GM12878 (cell line): ENCODE data around the gene ADAMTS4. TPM values are rescaled to one million over a fixed set of nuclear protein-coding genes. Genes with fewer than 3 reads are reported as not detected.

ENCODE experiments used
- ATAC-seq: fragments of 200-7000 bp; cut with Tn5 transposase; 3 replicates; pipeline ENCODE4 v1.9.1; 2020; ENCODE audit warnings: mild to moderate bottlenecking, moderate library complexity
- BruUV-seq: library from RNA; stranded (reverse); fragments of 400-500 nt; replicated peaks from 2 replicates; lab custom pipeline; 2021; lab: Mats Ljungman, UMichigan
- CTCF ChIA-PET: fragments of 300-600 bp; sonication (Branson Sonifier 250); formaldehyde crosslinking; extraction: SDS; loops from one replicate; lab custom pipeline; 2021; ENCODE audit warnings: inconsistent platforms; lab: Yijun Ruan, JAX
- POLR2A ChIA-PET: fragments of 350-600 bp; formaldehyde crosslinking; extraction: SDS; loops from one replicate; lab custom pipeline; 2021; ENCODE audit warnings: inconsistent platforms; lab: Charles Lee
- RAD21 ChIA-PET: fragments of 300-600 bp; sonication (Branson Sonifier 250); formaldehyde crosslinking; loops from one replicate; lab custom pipeline; 2023; ENCODE audit warnings: antibody characterized with exemption; ENCODE audit not compliant: unreplicated experiment; lab: Charles Lee
- SMC1A ChIA-PET: fragments of 300-600 bp; sonication (Branson Sonifier 250); formaldehyde crosslinking; loops from one replicate; lab custom pipeline; 2023; ENCODE audit not compliant: unreplicated experiment, uncharacterized antibody; lab: Charles Lee
- DNase-seq: peaks from one replicate; pipeline ENCODE4 v3.0.0-alpha.2; 2011; ENCODE audit warnings: low read depth, low spot score
- FAIRE-seq: peaks from 3 replicates; lab custom pipeline; 2011; peaks lifted over from hg19 to GRCh38; lab: Jason Lieb, UNC
- H2AFZ ChIP-seq: 2 replicates; pipeline ENCODE4 v1.6.0; 2011; ENCODE audit warnings: low read depth, low read length, control low read depth; ENCODE audit not compliant: control insufficient read depth
- H3K27ac ChIP-seq: 2 replicates; pipeline ENCODE4 v1.5.1; 2011; ENCODE audit warnings: control low read depth; ENCODE audit not compliant: control insufficient read depth, insufficient read depth
- H3K27me3 ChIP-seq, 2 experiments: replicated peaks in 1 of 2; 2 replicates each; pipeline versions ENCODE4 v1.6.0 to v1.6.1; 2011; ENCODE audit warnings: low read length in 1 of 2; ENCODE audit not compliant: control insufficient read depth in 2 of 2, insufficient read depth in 2 of 2
- H3K36me3 ChIP-seq, 2 experiments: 2 replicates each; pipeline ENCODE4 v1.5.1; 2011; ENCODE audit warnings: low read length in 1 of 2; ENCODE audit not compliant: control insufficient read depth in 2 of 2, insufficient read depth in 2 of 2
- H3K4me1 ChIP-seq: 2 replicates; pipeline ENCODE4 v1.6.1; 2011; ENCODE audit warnings: mild to moderate bottlenecking, low read length, moderate library complexity, mixed read lengths; ENCODE audit not compliant: control insufficient read depth, insufficient read depth
- H3K4me2 ChIP-seq: 2 replicates; pipeline ENCODE4 v1.6.0; 2011; ENCODE audit warnings: control low read depth; ENCODE audit not compliant: control insufficient read depth, insufficient read depth
- H3K4me3 ChIP-seq: fragments of 200-600 bp; sonication (generic); 2 replicates; pipeline ENCODE4 v1.5.1; 2016
- H3K79me2 ChIP-seq: 2 replicates; pipeline ENCODE4 v1.6.0; 2011; ENCODE audit warnings: low read length; ENCODE audit not compliant: control insufficient read depth, insufficient read depth
- H3K9ac ChIP-seq: 2 replicates; pipeline ENCODE4 v1.8.0; 2011; ENCODE audit warnings: low read length, control low read depth, mixed read lengths; ENCODE audit not compliant: control insufficient read depth, insufficient read depth
- H3K9me3 ChIP-seq: replicated peaks from 3 replicates; pipeline ENCODE4 v1.5.1; 2011; ENCODE audit warnings: mild to moderate bottlenecking, low read length; ENCODE audit not compliant: control insufficient read depth, insufficient read depth
- H4K20me1 ChIP-seq: 2 replicates; pipeline ENCODE4 v1.6.0; 2011; ENCODE audit not compliant: control insufficient read depth, insufficient read depth
- CBX3 ChIP-seq: fragments of 200-600 bp; sonication (generic); IDR thresholded peaks from 2 replicates; pipeline ENCODE4 v1.6.1; 2016; ENCODE audit warnings: low read depth, borderline replicate concordance
- ESRRA ChIP-seq: IDR thresholded peaks from 2 replicates; pipeline ENCODE4 v1.6.1; 2012; ENCODE audit warnings: mild to moderate bottlenecking, low read length, improper control_type of control experiment
- HDAC2 ChIP-seq: fragments of 200-600 bp; sonication (generic); IDR thresholded peaks from 2 replicates; pipeline ENCODE4 v1.6.1; 2017
- HDAC6 ChIP-seq: fragments of 200-600 bp; sonication (generic); IDR thresholded peaks from one replicate; pipeline ENCODE4 v1.8.0; 2017; ENCODE audit warnings: antibody characterized with exemption; ENCODE audit not compliant: unreplicated experiment
- IRF4 ChIP-seq: IDR thresholded peaks from 2 replicates; pipeline ENCODE4 v1.6.1; 2011; ENCODE audit warnings: low read depth, low read length
- MTA3 ChIP-seq: IDR thresholded peaks from 2 replicates; pipeline ENCODE4 v1.6.1; 2012; ENCODE audit warnings: low read length, inconsistent platforms, borderline replicate concordance
- NFIC ChIP-seq: IDR thresholded peaks from 2 replicates; pipeline ENCODE4 v1.6.1; 2012; ENCODE audit warnings: low read depth, mild to moderate bottlenecking, inconsistent platforms, low read length, moderate library complexity
- NFXL1 ChIP-seq: fragments of 450-650 bp; IDR thresholded peaks from 2 replicates; pipeline ENCODE4 v1.6.1; 2017; ENCODE audit warnings: antibody characterized with exemption, mild to moderate bottlenecking, borderline replicate concordance
- NR2C2 ChIP-seq: IDR thresholded peaks from 2 replicates; pipeline ENCODE4 v1.6.1; 2011; ENCODE audit warnings: borderline replicate concordance, low read depth; ENCODE audit not compliant: control insufficient read depth, insufficient read length
- PML ChIP-seq: IDR thresholded peaks from 2 replicates; pipeline ENCODE4 v1.6.1; 2012; ENCODE audit warnings: low read length, inconsistent platforms
- RELA ChIP-seq: fragments of 450-650 bp; IDR thresholded peaks from 2 replicates; pipeline ENCODE4 v1.8.0; 2014; ENCODE audit warnings: borderline replicate concordance; ENCODE audit not compliant: partially characterized antibody
- TAF1 ChIP-seq: IDR thresholded peaks from 2 replicates; pipeline ENCODE4 v1.6.1; 2011; ENCODE audit warnings: mild to moderate bottlenecking, low read depth, low read length, borderline replicate concordance
- TCF7 ChIP-seq: IDR thresholded peaks from 2 replicates; pipeline ENCODE4 v1.6.1; 2014; ENCODE audit warnings: antibody characterized with exemption, borderline replicate concordance
- ZNF207 ChIP-seq: fragments of 450-650 bp; IDR thresholded peaks from 2 replicates; pipeline ENCODE4 v1.6.1; 2014; ENCODE audit warnings: antibody characterized with exemption, mild to moderate bottlenecking, borderline replicate concordance
- WGBS: methylation state at CpG from one replicate; pipeline ENCODE4 v1.1.6; 2016; ENCODE audit warnings: low lambda C conversion rate; ENCODE audit not compliant: insufficient replicate concordance, insufficient coverage; ENCODE audit errors: missing lambda C conversion rate; 5-methylcytosine and 5-hydroxymethylcytosine counted together
- in situ Hi-C: fragments of 300-500 bp; cut with MboI; formaldehyde crosslinking; loops from 9 replicates; pipeline ENCODE4 v1.14.3; 2018; ENCODE audit warnings: mixed read lengths
- intact Hi-C: fragments of 100-400 bp; cut with micrococcal nuclease; formaldehyde crosslinking; loops from one replicate; pipeline ENCODE4 v1.14.2; 2022; ENCODE audit not compliant: unreplicated experiment
- polyA plus RNA-seq, 11 experiments: library from polyadenylated mRNA; depleted of rRNA in 4 of 11; unstranded in 6 of 11; stranded (reverse) in 5 of 11; fragments of >200 nt; fragmentation: Nextera tagmentation in 4 of 11; fragmentation: Illumina TruSeq in 1 of 11; extraction: Ambion mirVana in 4 of 11; extraction: Trizol in 1 of 11; gene quantifications; 1 replicate in 1 of 11; 2 replicates in 10 of 11; pipeline versions ENCODE4 v1.2.1 to v1.2.3, GENCODE V29; 2011 to 2016; ENCODE audit warnings: inconsistent platforms in 2 of 11, missing spikeins in 2 of 11, low read depth in 1 of 11
- total RNA-seq, 4 experiments: library from RNA; depleted of rRNA in 3 of 4; stranded (reverse); fragments of >200 nt in 3 of 4; fragmentation: Illumina TruSeq in 1 of 4; extraction: Trizol in 1 of 4; gene quantifications; 2 replicates each; pipeline versions ENCODE4 v1.2.1 to v1.2.3, GENCODE V29; 2013 to 2021
- TF ChIP-seq, protein P1 (sequence below): fragments of 450-650 bp; formaldehyde crosslinking; IDR thresholded peaks from 2 replicates; pipeline ENCODE4 v1.5.0; 2022; ENCODE audit warnings: mild to moderate bottlenecking, missing genetic modification characterization
- TF ChIP-seq, protein P2 (sequence below): IDR thresholded peaks from 2 replicates; pipeline ENCODE4 v1.6.1; 2012; ENCODE audit warnings: low read length, inconsistent platforms
- TF ChIP-seq, protein P3 (sequence below): IDR thresholded peaks from 2 replicates; pipeline ENCODE4 v1.6.1; 2011; ENCODE audit warnings: borderline replicate concordance, low read depth, mild to moderate bottlenecking, moderate library complexity, low read length; ENCODE audit not compliant: insufficient read depth, poor library complexity, severe bottlenecking

The ADAMTS4 gene
- total and polyA plus RNA-seq, 10 of the 15 experiments (the other 5 are each of a cell fraction or from before 2014, with no cell fraction given) = 0.01 to 0.13 (median 0.05) TPM; not detected in 2

DNA sequence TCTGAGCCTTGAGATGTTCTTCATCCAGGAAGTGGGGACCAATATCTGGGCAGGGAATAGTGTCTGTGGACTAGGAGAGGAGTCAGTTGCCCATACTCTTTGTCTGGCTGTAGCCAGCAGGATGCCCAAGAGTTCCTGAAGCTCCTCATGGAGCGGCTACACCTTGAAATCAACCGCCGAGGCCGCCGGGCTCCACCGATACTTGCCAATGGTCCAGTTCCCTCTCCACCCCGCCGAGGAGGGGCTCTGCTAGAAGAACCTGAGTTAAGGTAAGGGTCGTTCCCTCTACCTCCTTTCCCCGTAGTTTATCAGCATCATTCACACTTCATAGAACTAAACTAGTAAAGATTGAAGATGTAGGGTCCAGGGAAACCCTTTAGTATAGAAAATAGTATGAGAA lies 36.0 kb downstream of the ADAMTS4 start:
- 96% methylated on average over 10 of the region's 10 CpGs for WGBS
- SMC1A ChIA-PET = interaction anchor here (0.9 kb wide), 1 partner anchor 12 kb away, joined by 3 read pairs; no protein-coding TSS in a partner anchor
- RAD21 ChIA-PET = interaction anchor here (1.1 kb wide), 1 partner anchor 220 kb away, joined by 3 read pairs; no protein-coding TSS in a partner anchor
- intact Hi-C loops = no loop called here
- H4K20me1 ChIP-seq = no peaks in the 10 kb centered on the region
- no peak overlapping the region for H3K4me3 ChIP-seq
- DNase-seq (no peak), ATAC-seq (no peak), FAIRE-seq (no peak)
- H3K9ac ChIP-seq = no peak overlapping the region
- no peak overlapping the region for H3K27ac ChIP-seq
- H3K36me3 ChIP-seq = peaks cover 0 to 12% of the 10 kb centered on the region in 2 experiments; a peak in 3 of 4 replicates
- POLR2A ChIA-PET = interaction anchor here (0.6 kb wide), 1 partner anchor 128 kb away, joined by 4 read pairs; no protein-coding TSS in a partner anchor
- no peak overlapping the region for H3K4me2 ChIP-seq
- H3K79me2 ChIP-seq = peaks cover 8% of the 10 kb centered on the region
- no peak overlapping the region for H2AFZ ChIP-seq
- no peaks in the 10 kb centered on the region for H3K9me3 ChIP-seq
- in situ Hi-C loops = no loop called here
- H3K4me1 ChIP-seq = peaks cover 18% of the 10 kb centered on the region
- BruUV-seq = no TSS peak
- no peaks in the 10 kb centered on the region for H3K27me3 ChIP-seq
- CTCF ChIA-PET = interaction anchor here (0.8 to 1.3 kb wide), 2 partner anchors 18 to 63 kb away, joined by 3 to 7 read pairs; partner anchors contain the start of gene TOMM40L
- TF ChIP-seq RELA (no peak), CBX3 (no peak), MTA3 (no peak), NFXL1 (no peak), HDAC2 (no peak), TAF1 (no peak), NFIC (no peak), ZNF207 (no peak), ESRRA (no peak), TCF7 (no peak), HDAC6 (no peak), IRF4 (no peak), NR2C2 (no peak), PML (no peak)
- TF ChIP-seq, protein P1, sequence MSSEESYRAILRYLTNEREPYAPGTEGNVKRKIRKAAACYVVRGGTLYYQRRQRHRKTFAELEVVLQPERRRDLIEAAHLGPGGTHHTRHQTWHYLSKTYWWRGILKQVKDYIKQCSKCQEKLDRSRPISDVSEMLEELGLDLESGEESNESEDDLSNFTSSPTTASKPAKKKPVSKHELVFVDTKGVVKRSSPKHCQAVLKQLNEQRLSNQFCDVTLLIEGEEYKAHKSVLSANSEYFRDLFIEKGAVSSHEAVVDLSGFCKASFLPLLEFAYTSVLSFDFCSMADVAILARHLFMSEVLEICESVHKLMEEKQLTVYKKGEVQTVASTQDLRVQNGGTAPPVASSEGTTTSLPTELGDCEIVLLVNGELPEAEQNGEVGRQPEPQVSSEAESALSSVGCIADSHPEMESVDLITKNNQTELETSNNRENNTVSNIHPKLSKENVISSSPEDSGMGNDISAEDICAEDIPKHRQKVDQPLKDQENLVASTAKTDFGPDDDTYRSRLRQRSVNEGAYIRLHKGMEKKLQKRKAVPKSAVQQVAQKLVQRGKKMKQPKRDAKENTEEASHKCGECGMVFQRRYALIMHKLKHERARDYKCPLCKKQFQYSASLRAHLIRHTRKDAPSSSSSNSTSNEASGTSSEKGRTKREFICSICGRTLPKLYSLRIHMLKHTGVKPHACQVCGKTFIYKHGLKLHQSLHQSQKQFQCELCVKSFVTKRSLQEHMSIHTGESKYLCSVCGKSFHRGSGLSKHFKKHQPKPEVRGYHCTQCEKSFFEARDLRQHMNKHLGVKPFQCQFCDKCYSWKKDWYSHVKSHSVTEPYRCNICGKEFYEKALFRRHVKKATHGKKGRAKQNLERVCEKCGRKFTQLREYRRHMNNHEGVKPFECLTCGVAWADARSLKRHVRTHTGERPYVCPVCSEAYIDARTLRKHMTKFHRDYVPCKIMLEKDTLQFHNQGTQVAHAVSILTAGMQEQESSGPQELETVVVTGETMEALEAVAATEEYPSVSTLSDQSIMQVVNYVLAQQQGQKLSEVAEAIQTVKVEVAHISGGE = no peak
- TF ChIP-seq, protein P2, sequence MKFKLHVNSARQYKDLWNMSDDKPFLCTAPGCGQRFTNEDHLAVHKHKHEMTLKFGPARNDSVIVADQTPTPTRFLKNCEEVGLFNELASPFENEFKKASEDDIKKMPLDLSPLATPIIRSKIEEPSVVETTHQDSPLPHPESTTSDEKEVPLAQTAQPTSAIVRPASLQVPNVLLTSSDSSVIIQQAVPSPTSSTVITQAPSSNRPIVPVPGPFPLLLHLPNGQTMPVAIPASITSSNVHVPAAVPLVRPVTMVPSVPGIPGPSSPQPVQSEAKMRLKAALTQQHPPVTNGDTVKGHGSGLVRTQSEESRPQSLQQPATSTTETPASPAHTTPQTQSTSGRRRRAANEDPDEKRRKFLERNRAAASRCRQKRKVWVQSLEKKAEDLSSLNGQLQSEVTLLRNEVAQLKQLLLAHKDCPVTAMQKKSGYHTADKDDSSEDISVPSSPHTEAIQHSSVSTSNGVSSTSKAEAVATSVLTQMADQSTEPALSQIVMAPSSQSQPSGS = no peak
- TF ChIP-seq, protein P3, sequence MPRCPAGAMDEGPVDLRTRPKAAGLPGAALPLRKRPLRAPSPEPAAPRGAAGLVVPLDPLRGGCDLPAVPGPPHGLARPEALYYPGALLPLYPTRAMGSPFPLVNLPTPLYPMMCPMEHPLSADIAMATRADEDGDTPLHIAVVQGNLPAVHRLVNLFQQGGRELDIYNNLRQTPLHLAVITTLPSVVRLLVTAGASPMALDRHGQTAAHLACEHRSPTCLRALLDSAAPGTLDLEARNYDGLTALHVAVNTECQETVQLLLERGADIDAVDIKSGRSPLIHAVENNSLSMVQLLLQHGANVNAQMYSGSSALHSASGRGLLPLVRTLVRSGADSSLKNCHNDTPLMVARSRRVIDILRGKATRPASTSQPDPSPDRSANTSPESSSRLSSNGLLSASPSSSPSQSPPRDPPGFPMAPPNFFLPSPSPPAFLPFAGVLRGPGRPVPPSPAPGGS = no peak
